NCI-H82 treated with DMSO at 0.1 percent for 48 hours (cell line): ENCODE data around the gene ANXA4.
"Not testable (repeated sequence)": the region's sequence is repeated elsewhere in the genome, so short reads cannot be mapped to it uniquely, and the experiment has no call there.

Experiments
- DNase-seq: peaks from one replicate; lab custom pipeline; 2025; ENCODE audit not compliant: unreplicated experiment; lab: John Stamatoyannopoulos, UW

Gene ANXA4

DNA sequence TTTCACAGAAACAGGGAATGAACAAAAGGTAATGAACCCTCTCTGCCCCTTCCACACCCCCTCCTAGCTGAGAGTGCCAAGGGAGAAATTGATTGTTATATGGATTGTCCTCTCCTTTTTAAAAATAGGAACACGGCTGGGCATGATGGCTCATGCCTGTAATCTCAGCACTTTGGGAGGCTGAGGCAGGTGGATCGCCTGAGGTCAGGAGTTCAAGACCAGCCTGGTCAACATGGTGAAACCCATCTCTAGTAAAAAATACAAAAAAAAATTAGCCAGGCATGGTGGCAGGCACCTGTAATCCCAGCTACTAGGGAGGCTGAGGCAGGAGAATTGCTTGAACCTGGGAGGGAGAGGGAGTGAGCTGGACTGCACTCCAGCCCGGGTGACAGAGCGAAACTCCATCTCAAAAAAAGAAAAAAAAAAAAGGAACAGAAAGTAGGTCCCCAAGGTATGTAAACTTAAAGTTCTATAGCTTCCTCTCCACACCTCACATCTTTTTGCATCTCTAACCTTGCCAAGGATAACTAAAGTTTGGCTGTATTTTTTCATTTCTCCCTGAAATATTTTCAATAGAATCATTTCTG lies 60.9 kb downstream of the ANXA4 start:
- not testable (repeated sequence) for DNase-seq

GRCh38 chr2:69804416-69804815 lies 62.5 kb downstream of the ANXA4 start:
- no peak for DNase-seq

- DNase-seq, result no peak
Observed at GRCh38 chr2:69805887-69806286, 64.0 kb downstream of the ANXA4 start.

DNA sequence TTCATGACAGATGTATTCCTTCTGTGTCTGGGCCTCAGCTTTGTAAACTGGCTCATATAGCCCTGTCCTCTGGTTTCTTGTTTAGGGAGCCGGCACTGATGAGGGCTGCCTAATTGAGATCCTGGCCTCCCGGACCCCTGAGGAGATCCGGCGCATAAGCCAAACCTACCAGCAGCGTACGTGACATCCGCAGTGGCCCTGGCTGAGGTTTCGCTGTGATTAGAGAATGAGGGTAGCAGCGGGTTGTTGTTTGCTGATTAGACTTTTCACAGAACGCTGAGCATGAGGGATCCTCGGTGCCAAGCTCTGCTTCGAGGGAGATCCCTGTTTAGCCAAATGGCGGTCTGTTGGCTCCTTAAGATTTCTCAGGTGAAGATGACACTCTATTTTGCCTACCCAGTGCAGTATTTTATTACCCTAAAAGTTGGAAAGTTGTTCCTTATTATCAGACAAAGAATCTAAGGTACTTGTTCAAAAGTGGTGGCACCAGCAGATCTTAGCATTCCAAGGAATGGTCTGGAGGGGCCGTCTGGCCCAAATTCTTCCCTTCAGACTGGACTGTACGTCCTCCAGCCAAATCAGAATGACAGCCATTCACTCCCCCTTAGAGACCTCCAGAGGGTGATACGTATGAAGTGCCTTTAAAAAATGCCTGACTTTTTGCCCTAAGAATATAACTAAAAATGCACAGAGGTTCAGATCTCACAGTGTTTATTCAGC lies 66.0 kb downstream of the ANXA4 start:
- DNase-seq, result no peak

DNA sequence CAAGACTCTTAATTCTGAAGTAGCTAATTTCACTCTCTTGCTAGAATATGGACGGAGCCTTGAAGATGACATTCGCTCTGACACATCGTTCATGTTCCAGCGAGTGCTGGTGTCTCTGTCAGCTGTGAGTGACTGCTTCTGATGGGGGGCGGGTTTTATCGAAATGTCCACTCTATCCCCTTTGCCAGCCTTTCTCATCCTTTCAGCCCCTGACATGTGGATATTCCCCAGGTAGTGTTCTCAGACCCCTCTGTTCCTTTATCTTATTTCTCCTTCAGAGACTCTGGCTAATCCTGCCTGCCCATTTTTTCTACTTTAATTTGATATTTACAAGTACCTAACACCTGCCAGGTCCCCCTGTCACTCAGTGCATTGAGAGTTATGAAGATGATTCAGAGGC lies 68.6 kb downstream of the ANXA4 start:
- no peak for DNase-seq

DNA sequence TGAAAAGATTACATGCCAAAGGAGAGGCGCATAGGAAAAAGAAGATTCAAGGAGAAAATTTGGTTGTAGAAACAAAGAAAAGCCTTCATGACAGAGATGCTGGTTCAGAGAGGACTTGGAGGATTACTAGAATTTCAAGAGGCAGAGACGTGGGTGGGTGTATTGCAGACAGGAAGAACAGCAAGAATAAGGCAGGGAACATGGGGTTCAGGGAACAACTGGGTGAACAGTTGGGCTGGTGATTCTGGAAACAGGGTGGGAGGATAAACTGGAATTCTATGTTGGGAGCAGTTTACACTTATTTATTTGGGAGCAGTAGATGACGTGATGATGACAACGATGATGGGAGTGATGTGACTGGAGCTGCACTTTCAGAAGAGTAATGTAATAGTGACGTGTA lies 69.1 kb downstream of the ANXA4 start:
- DNase-seq, result no peak

GRCh38 chr2:69811591-69811990 lies 69.7 kb downstream of the ANXA4 start:
- DNase-seq, result no peak

DNA sequence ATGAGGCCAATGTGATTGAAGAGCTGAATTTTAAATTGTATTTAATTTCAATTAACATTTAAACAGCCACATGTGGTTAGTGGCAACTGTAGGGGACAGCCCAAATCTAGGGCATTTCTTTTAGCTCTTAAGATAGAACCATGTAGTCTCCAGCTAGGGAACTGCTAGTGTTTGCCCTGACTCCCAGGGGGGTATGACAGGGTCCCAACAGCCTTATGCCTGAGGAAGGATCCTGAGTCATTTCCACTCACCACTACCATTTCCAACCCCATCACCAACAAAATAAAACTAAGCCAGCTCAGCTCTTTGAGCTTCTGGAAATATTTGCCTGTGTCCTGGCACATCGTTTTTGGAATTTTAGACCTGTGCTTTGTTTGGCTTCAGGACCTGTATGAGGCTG lies 73.8 kb downstream of the ANXA4 start:
- no peak for DNase-seq

DNA sequence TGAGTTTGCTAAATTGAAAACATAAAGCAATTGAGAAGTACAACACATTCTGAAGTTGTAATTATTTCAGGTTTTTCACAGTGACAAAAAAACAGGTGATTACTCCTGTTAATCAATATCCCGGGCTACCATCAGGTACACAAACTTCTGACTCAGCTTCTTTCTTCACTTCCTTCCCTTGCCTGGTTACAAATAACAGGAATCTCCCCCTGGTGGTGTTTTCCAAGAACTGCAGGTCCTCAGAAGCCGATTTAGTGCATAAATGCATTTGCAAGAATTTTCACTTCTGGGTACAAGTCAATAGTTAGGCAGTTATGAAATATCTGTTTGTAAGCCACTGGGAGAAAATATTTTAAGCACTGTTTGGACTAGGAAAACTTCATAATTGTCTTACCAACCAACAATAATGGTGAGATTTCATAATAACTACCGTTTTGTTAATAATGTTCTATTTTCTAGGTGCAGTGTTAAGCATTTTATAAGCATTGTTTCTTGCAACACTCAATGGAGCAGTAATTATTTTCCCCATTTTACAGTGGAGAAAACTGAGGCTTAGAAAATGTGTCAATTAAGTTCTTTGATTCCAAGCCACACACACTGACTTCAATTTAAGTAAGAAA lies 75.1 kb downstream of the ANXA4 start:
- DNase-seq, result peak; percentile 84

- DNase-seq, result no peak
Observed at GRCh38 chr2:69817729-69818501, 76.0 kb downstream of the ANXA4 start.

DNA sequence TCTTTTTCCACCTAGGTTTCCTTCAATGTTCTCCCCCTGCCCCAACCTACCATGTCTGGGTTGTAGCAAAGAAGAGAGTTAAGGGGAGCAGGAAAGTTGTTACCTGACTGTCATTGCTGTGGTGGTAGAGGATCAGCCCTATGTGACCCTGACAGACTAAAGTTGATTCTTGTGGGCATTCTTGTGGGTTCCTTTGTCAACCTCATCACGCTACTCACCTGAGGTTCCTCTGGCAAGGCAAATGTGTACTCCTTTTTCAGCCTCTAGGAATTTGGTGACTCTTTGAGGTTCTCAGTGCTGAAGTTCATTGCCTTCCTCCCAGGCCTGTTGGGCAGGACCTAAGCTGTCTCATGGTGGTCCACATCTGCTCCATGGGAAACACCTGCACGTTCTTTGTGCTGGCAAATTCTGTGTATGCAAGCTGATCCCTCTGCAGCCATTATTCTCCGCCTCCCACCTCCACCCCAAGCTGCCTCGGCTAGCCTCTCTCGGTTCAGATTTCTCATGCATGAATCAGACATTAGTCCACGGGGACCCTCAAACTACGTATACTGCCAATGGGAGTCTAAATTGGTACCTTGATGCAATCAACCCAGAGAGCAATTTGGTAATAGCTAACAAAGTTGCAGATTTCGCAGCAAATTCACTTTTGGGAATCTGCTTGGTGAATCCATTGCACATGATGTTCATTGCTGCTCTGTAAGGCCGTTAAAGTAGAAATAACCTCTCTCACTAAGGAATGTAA lies 86.0 kb downstream of the ANXA4 start:
- no peak for DNase-seq

DNA sequence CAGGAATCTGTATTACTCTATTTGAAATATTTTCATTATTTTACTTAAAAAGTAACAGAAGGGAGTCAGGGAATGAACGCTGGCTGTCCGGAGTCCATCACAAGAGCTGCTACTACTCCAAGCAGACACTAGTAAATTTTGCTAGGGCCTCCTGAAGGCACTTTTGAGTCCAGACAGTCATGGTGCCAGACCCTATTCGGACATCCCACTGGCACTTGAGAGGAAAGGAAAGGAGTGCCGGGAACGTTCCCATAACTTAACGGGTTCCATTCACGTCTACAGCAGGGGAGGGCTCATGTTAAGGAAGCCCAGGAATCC lies 87.0 kb downstream of the ANXA4 start:
- DNase-seq, result no peak

- peak; percentile 85 for DNase-seq
Observed at GRCh38 chr2:69829256-69830044, 87.5 kb downstream of the ANXA4 start, which contains the start of gene GMCL1. TSS of gene GMCL1 (plus strand) at chr2:69829660. CDS start at chr2:69829893, 233 bp downstream.

DNA sequence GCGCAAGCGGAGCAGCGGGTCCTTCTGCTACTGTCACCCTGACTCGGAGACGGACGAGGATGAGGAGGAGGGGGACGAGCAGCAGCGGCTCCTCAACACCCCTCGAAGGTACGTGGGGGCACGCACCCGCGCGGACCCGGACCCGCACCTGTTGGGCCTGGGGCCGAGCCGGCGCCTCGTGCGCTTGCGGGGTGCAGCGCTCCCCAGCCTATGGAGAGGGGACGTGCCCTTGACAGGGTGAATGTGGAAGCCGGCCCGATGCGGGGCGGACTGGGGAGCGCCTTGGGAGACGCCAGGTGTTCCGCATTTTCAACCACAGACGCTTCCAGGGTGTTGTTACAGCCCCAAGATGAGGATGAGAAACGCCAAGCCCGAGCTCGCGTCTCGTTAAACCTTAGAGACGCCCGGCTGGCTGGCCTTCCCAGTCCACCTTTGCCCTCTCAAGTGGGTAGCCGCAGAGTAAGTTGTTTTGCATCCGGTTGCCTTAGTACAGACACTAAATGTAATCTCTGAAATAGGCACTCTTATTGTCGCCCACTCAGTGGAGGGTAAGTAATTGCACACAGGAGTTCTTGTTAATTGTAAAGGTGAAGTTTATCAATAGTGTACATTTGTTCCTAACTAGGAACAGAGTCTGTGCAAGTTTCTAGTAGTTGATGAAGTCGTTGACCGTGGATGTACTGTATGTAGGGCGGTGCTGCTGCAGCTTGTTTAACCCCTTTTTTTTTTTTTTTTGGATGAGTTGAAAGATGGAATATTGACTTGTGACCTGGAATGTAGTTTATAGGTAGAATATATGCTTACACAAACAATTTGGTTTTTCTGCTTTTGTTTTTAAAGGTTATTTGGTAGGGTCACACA lies 88.3 kb downstream of the ANXA4 start:
- no peak for DNase-seq

DNA sequence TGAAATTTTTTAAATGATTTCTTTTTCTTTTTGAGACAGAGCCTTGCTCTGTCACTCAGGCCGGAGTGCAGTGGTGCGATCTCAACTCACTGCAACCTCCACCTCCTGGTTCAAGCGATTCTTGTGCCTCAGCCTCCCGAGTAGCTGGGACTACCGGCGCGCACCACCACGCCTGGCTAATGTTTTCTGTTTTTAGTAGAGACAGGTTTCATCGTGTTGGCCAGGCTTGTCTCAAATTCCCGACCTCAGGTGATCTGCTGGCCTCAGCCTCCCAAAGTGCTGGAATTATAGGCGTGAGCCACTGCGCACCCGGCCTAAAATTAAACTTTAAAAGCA lies 88.9 kb downstream of the ANXA4 start:
- not testable (repeated sequence) for DNase-seq

- DNase-seq, result no peak
Observed at GRCh38 chr2:69831354-69831905, 89.5 kb downstream of the ANXA4 start.

GRCh38 chr2:69833752-69834151 lies 91.8 kb downstream of the ANXA4 start:
- DNase-seq, result no peak

DNA sequence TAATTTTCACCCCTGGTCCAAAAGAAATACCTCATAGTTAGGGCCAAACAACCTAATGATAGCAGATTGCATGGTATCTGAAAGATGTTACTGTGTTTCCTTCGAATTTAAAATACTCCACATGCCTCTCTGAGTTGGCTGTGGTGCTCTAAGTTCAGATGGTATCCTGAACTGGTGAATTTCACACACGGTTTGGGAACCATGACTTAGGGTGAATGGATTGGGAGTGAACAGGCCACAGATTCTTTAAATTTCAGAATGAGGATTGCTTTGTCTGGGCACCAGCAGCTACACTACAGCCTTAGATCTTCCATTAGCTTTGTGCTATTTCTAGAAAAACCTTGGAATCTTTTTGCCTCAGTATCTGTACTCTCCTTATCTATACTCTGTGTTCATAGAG lies 93.7 kb downstream of the ANXA4 start:
- no peak for DNase-seq

GRCh38 chr2:69836316-69836715 lies 94.4 kb downstream of the ANXA4 start:
- no peak for DNase-seq
